ENCODE data around the gene FCRLB. TPM values are rescaled to one million over a fixed set of nuclear protein-coding genes. Genes with fewer than 3 reads are reported as not detected.

FCRLB gene
- total and polyA plus RNA-seq, 2 donors from 2014 or later, result 2.3 to 2.8 TPM

- intact Hi-C loops (cut with DNase I), result no loop called here
- no peaks in the 10 kb centered on the region for H3K9me3 ChIP-seq (ENCODE audit: control insufficient read depth in 2 of 3, insufficient read depth in 1 of 3, low read length in 3 of 3)
- H3K4me3 ChIP-seq (ENCODE audit: low read length in 3 of 3), result no peak overlapping the region
- TF ChIP-seq CTCF (IDR thresholded peaks at IDR 0.05; ENCODE audit: borderline replicate concordance, extremely low read depth, insufficient read depth), result no peak
- FAIRE-seq (no peak), DNase-seq (no peak)
- H3K4me1 ChIP-seq (ENCODE audit: control insufficient read depth in 2 of 3, insufficient read depth in 2 of 3, low read depth in 1 of 3, low read length in 3 of 3), result peaks cover 0 to 10% (median 0%) of the 10 kb centered on the region in 3 donors
- H3K27me3 ChIP-seq (ENCODE audit: control insufficient read depth, insufficient read depth, low read length), result no peaks in the 10 kb centered on the region
- H3K9ac ChIP-seq (ENCODE audit: low read length in 3 of 3), result no peak overlapping the region
- no peaks in the 10 kb centered on the region for H3K36me3 ChIP-seq (ENCODE audit: control insufficient read depth in 2 of 3, insufficient read depth in 3 of 3, low read length in 3 of 3)
- H3K27ac ChIP-seq (ENCODE audit: low read depth in 2 of 2, low read length in 2 of 2), result no peak overlapping the region
These were observed 18.7 kb downstream of the FCRLB start for GRCh38 chr1:161739865-161740566.

- Histone ChIP-seq H3K4me1 (ENCODE audit: control insufficient read depth in 2 of 3, insufficient read depth in 2 of 3, low read depth in 1 of 3, low read length in 3 of 3) (peaks cover 0 to 10% (median 0%) of the 10 kb centered on the region in 3 donors), H3K9ac (ENCODE audit: low read length in 3 of 3) (no peak overlapping the region), H3K36me3 (ENCODE audit: control insufficient read depth in 2 of 3, insufficient read depth in 3 of 3, low read length in 3 of 3) (no peaks in the 10 kb centered on the region), H3K9me3 (ENCODE audit: control insufficient read depth in 2 of 3, insufficient read depth in 1 of 3, low read length in 3 of 3) (no peaks in the 10 kb centered on the region), H3K27me3 (ENCODE audit: control insufficient read depth, insufficient read depth, low read length) (no peaks in the 10 kb centered on the region), H3K27ac (ENCODE audit: low read depth in 2 of 2, low read length in 2 of 2) (peak overlapping the region in 1 of 2 donors; percentile 19), H3K4me3 (ENCODE audit: low read length in 3 of 3) (no peak overlapping the region)
- intact Hi-C loops (cut with DNase I), result no loop called here
- FAIRE-seq (no peak), DNase-seq (no peak)
- no peak for TF ChIP-seq CTCF (IDR thresholded peaks at IDR 0.05; ENCODE audit: borderline replicate concordance, extremely low read depth, insufficient read depth)
These were observed 19.6 kb downstream of the FCRLB start for GRCh38 chr1:161740921-161741320.

GRCh38 chr1:161743231-161743630, 21.9 kb downstream of the FCRLB start:
- FAIRE-seq (no peak), DNase-seq (peak in 1 of 5 donors; percentile 28)
- no peak overlapping the region for H3K9ac ChIP-seq (ENCODE audit: low read length in 3 of 3)
- no peaks in the 10 kb centered on the region for H3K27me3 ChIP-seq (ENCODE audit: control insufficient read depth, insufficient read depth, low read length)
- H3K27ac ChIP-seq (ENCODE audit: low read depth in 2 of 2, low read length in 2 of 2), result no peak overlapping the region
- peaks cover 0 to 10% (median 0%) of the 10 kb centered on the region in 3 donors for H3K4me1 ChIP-seq (ENCODE audit: control insufficient read depth in 2 of 3, insufficient read depth in 2 of 3, low read depth in 1 of 3, low read length in 3 of 3)
- no peaks in the 10 kb centered on the region for H3K9me3 ChIP-seq (ENCODE audit: control insufficient read depth in 2 of 3, insufficient read depth in 1 of 3, low read length in 3 of 3)
- H3K4me3 ChIP-seq (ENCODE audit: low read length in 3 of 3), result no peak overlapping the region
- H3K36me3 ChIP-seq (ENCODE audit: control insufficient read depth in 2 of 3, insufficient read depth in 3 of 3, low read length in 3 of 3), result no peaks in the 10 kb centered on the region
- TF ChIP-seq CTCF (IDR thresholded peaks at IDR 0.05; ENCODE audit: borderline replicate concordance, extremely low read depth, insufficient read depth), result no peak
- intact Hi-C loops (cut with DNase I), result no loop called here

Data from kidney (tissue), 14 donors.